Right hindlimb (tissue), 1 donor: Measurements from ENCODE around the gene CDC20.
"Not testable (repeated sequence)": the region's sequence is repeated elsewhere in the genome, so short reads cannot be mapped to it uniquely, and the experiment has no call there.

ENCODE experiments used
- DNase-seq: peaks from one replicate; pipeline ENCODE4 v3.0.0-alpha.2; 2018

CDC20 gene

GRCh38 chr1:43383449-43383848, 24.7 kb downstream of the CDC20 start:
- DNase-seq: no peak

GRCh38 chr1:43386676-43387075, 27.9 kb downstream of the CDC20 start:
- DNase-seq: no peak

- no peak for DNase-seq
Observed at GRCh38 chr1:43387976-43388599, 29.3 kb downstream of the CDC20 start.

- no peak for DNase-seq
Observed at GRCh38 chr1:43388613-43389012, 29.8 kb downstream of the CDC20 start.

- peak; percentile 97 for DNase-seq
Observed at GRCh38 chr1:43389326-43390313, 30.8 kb downstream of the CDC20 start, which contains the start of the genes MED8 and SZT2. Gene MED8, minus strand, starts transcription at chr1:43389800. Its CDS starts 36 bp downstream, at chr1:43389764. Gene SZT2, plus strand, starts transcription at chr1:43389899. Its CDS starts 70 bp downstream, at chr1:43389969.

- DNase-seq: no peak
Observed at GRCh38 chr1:43392702-43393101, 33.9 kb downstream of the CDC20 start.

GRCh38 chr1:43395523-43395922, 36.7 kb downstream of the CDC20 start:
- DNase-seq: no peak

- no peak for DNase-seq
Observed at GRCh38 chr1:43396059-43396458, 37.3 kb downstream of the CDC20 start.

GRCh38 chr1:43398227-43398626, 39.4 kb downstream of the CDC20 start:
- DNase-seq: no peak

- not testable (repeated sequence) for DNase-seq
Observed at GRCh38 chr1:43400441-43400840, 41.7 kb downstream of the CDC20 start.

GRCh38 chr1:43402089-43402865, 43.5 kb downstream of the CDC20 start:
- no peak for DNase-seq

- DNase-seq: no peak
Observed at GRCh38 chr1:43404353-43404752, 45.6 kb downstream of the CDC20 start.

- DNase-seq: no peak
Observed at GRCh38 chr1:43405219-43405875, 46.6 kb downstream of the CDC20 start.

GRCh38 chr1:43405876-43406234, 47.1 kb downstream of the CDC20 start:
- no peak for DNase-seq

- no peak for DNase-seq
Observed at GRCh38 chr1:43410571-43410970, 51.8 kb downstream of the CDC20 start.
